ENCODE results near the gene ZGPAT. TPM values are rescaled to one million over a fixed set of nuclear protein-coding genes. Genes with fewer than 3 reads are reported as not detected.
"Not testable (repeated sequence)": the region's sequence is repeated elsewhere in the genome, so short reads cannot be mapped to it uniquely, and the experiment has no call there.

Gene ZGPAT
- total and polyA plus RNA-seq, 9 of the 15 experiments (the other 6 are each of a cell fraction or from before 2014, with no cell fraction given), result 0.14 to 26.6 (median 7.4) TPM

GRCh38 chr20:63722967-63723622 is 15.3 kb downstream of the ZGPAT start:
- POLR2A ChIA-PET, result interaction anchor here (0.7 to 1.4 kb wide), 3 partner anchors 15 to 787 kb away, joined by 3 to 5 read pairs (median 5); partner anchors contain the start of genes ARFRP1 and ZGPAT
- H3K9ac ChIP-seq (ENCODE audit: insufficient read depth in 1 of 2, low read depth in 2 of 2, low read length in 2 of 2); H3K4me2 ChIP-seq (ENCODE audit: insufficient read depth, low read length); H3K9me1 ChIP-seq (ENCODE audit: control insufficient read depth, insufficient read depth, low read length); in situ Hi-C loops (cut with MboI); ATAC-seq; H3K27ac ChIP-seq (ENCODE audit: extremely low read depth, low read depth, low read length); H2AFZ ChIP-seq (ENCODE audit: low read depth, low read length); H3K27me3 ChIP-seq (ENCODE audit: control insufficient read depth in 2 of 2, insufficient read depth in 2 of 2, low read length in 2 of 2); FAIRE-seq; H3K4me1 ChIP-seq (replicated peaks in 1 of 2; ENCODE audit: control insufficient read depth in 2 of 2, insufficient read depth in 2 of 2, low read length in 2 of 2); H3K4me3 ChIP-seq; H4K20me1 ChIP-seq (replicated peaks; ENCODE audit: control insufficient read depth, insufficient read depth, low read length); BruUV-seq (replicated peaks); DNase-seq (ENCODE audit: extremely low read depth in 1 of 4, low spot score in 3 of 4); intact Hi-C loops (cut with micrococcal nuclease); CTCF ChIA-PET (ENCODE audit: low intra/inter-chr PET ratio): not testable (repeated sequence)
- 89% methylated on average over 2 of the region's 2 CpGs for WGBS (ENCODE audit: insufficient coverage, low coverage, missing lambda C conversion rate)
- peak; percentile 66; the same call in 1 of the 2 replicates for TF ChIP-seq ZNF263 (CRISPR knock-in tag; IDR thresholded peaks at IDR 0.05; ENCODE audit: borderline replicate concordance)
- Histone ChIP-seq H3K9me3 (replicated peaks; ENCODE audit: control insufficient read depth, insufficient read depth, low read depth, low read length) (peaks cover 10% of the 10 kb centered on the region; the same call in 1 of the 2 replicates), H3K36me3 (ENCODE audit: control insufficient read depth, insufficient read depth, low read length) (peaks cover 36% of the 10 kb centered on the region), H3K79me2 (ENCODE audit: control insufficient read depth, insufficient read depth, low read length) (peaks cover 26% of the 10 kb centered on the region)

- H3K9me1 ChIP-seq (ENCODE audit: control insufficient read depth, insufficient read depth, low read length); H3K4me3 ChIP-seq; intact Hi-C loops (cut with micrococcal nuclease); ATAC-seq; H3K4me2 ChIP-seq (ENCODE audit: insufficient read depth, low read length); H4K20me1 ChIP-seq (replicated peaks; ENCODE audit: control insufficient read depth, insufficient read depth, low read length); H3K9ac ChIP-seq (ENCODE audit: insufficient read depth in 1 of 2, low read depth in 2 of 2, low read length in 2 of 2); H3K27ac ChIP-seq (ENCODE audit: extremely low read depth, low read depth, low read length); H2AFZ ChIP-seq (ENCODE audit: low read depth, low read length); BruUV-seq (replicated peaks); in situ Hi-C loops (cut with MboI); H3K9me3 ChIP-seq (replicated peaks; ENCODE audit: control insufficient read depth, insufficient read depth, low read depth, low read length); CTCF ChIA-PET (ENCODE audit: low intra/inter-chr PET ratio); FAIRE-seq; POLR2A ChIA-PET; H3K27me3 ChIP-seq (ENCODE audit: control insufficient read depth in 2 of 2, insufficient read depth in 2 of 2, low read length in 2 of 2): not testable (repeated sequence)
- Histone ChIP-seq H3K36me3 (ENCODE audit: control insufficient read depth, insufficient read depth, low read length) (peaks cover 62% of the 10 kb centered on the region; the same call in 2 of the 3 replicates), H3K79me2 (ENCODE audit: control insufficient read depth, insufficient read depth, low read length) (peaks cover 33% of the 10 kb centered on the region), H3K4me1 (replicated peaks in 1 of 2; ENCODE audit: control insufficient read depth in 2 of 2, insufficient read depth in 2 of 2, low read length in 2 of 2) (peaks cover 5 to 28% of the 10 kb centered on the region in 2 experiments; a peak in 4 of 5 replicates)
- 97% methylated on average over 16 of the region's 18 CpGs for WGBS (ENCODE audit: insufficient coverage, low coverage, missing lambda C conversion rate)
- peak in 1 of 4 experiments; percentile 2 for DNase-seq (ENCODE audit: extremely low read depth in 1 of 4, low spot score in 3 of 4)
Measured at GRCh38 chr20:63730189-63730733, 22.4 kb downstream of the ZGPAT start.
